B cell (primary cell): ENCODE data around the gene PLVAP.

ENCODE experiments used
- CTCF ChIP-seq: fragments of 200-600 bp; IDR thresholded peaks from one replicate; pipeline ENCODE4 v1.8.0; 2022; ENCODE audit warnings: antibody characterized with exemption, mild to moderate bottlenecking
- EZH2 ChIP-seq: IDR thresholded peaks from 2 replicates; pipeline ENCODE4 v1.6.1; 2012; ENCODE audit warnings: borderline replicate concordance, low read depth, mild to moderate bottlenecking, moderate library complexity, low read length; ENCODE audit not compliant: insufficient read depth, poor library complexity, severe bottlenecking

- no peak for TF ChIP-seq CTCF
- TF ChIP-seq EZH2, result no peak
Observed at GRCh38 chr19:17320435-17320834, 56.7 kb downstream of the PLVAP start.
